Left hindlimb (tissue), 1 donor: ENCODE results near the gene C11orf52.
"Not testable (repeated sequence)": the region's sequence is repeated elsewhere in the genome, so short reads cannot be mapped to it uniquely, and the experiment has no call there.

Source experiments
- DNase-seq: peaks from one replicate; pipeline ENCODE4 v3.0.0-alpha.2; 2018

Gene C11orf52

GRCh38 chr11:111913031-111913861, 5.5 kb upstream of the C11orf52 start:
- peak; percentile 55 for DNase-seq

DNA sequence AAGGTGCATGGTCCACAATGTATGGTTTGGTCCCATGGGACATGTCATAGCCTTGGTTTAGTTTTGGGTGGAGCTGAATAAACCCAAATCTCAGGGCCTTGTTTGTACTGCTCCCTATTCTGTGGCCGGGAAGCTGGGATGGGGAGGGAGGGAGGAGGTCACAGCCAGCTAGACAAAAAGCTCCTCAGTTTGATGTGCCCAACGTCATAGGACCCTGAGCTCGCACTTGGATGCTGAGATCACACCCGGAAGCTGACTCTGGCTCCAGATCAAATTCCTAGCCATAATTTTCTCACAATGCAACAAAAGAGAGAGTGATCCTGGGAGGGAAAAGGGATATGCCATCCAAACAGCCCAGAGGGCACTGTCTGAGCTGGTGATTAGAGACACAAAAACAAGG, 4.7 kb upstream of the C11orf52 start:
- DNase-seq, result peak; percentile 54

GRCh38 chr11:111916768-111917167, 1.9 kb upstream of the C11orf52 start:
- no peak for DNase-seq

DNA sequence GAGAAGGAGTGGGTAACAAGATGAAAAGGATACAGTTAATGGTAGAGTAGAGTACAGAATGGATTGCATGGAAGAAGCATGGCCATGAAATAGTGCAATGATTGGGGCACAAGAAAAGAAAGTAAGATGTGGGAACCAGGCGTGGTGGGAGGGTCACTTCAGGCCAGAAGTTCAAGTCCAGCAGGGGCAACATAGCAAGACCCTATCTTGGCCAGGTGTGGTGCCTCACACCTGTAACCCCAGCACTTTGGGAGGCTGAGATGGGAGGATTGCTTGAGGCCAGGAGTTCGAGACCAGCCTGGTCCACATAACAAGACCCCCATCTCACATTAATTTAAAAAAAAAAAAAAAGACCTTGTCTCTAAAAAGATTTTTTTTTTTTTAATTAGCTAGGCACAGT, 1.4 kb upstream of the C11orf52 start:
- no peak for DNase-seq

- DNase-seq, result no peak
Measured at GRCh38 chr11:111917788-111918187, 925 bp upstream of the C11orf52 start.

GRCh38 chr11:111920908-111921307, 2.2 kb downstream of the C11orf52 start:
- no peak for DNase-seq

- DNase-seq, result no peak
Measured at GRCh38 chr11:111921541-111922230, 3.0 kb downstream of the C11orf52 start.

- DNase-seq, result no peak
Measured at GRCh38 chr11:111922803-111923202, 4.1 kb downstream of the C11orf52 start.

DNA sequence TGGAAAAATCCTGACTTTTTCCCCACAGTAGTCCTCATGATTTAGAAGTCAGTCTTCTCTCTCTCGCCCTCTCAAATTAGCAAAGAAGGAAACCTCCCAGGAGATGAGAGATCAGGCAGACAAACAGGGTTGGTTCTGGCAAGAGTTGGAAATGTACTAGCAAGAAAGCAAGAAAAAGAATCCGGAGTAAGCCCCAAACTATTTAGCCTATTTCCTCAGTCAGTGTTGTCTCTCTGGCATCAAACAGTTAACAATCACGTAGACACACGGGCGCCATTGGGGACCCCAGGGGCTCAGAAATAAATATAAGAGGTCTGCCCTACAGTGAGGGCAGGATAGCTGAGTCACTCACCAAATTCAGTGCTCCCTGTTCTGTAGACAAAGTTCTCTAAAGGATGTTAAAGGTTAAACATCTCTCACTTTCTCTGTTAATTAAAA, 4.7 kb downstream of the C11orf52 start:
- DNase-seq, result no peak

DNA sequence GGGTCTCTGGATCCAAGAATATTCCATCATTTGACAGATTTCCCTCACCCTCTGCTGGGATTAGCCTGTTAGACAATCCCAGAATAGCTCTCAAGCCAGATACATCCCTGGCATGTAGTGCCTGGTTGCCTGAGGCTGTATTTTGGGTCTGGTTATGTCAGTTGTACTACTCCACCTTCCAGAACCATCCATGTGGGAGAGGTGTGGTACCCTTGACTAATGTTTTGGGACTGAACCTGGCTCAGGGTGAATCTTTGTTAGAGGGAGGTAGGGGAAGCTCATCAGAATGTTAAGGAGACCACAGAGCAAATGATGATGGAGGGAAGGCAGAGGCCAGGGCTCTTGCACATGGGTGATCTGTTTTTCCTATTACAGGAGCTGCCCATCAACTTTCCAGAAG, 5.2 kb downstream of the C11orf52 start:
- DNase-seq, result no peak

GRCh38 chr11:111925953-111926352, 7.2 kb downstream of the C11orf52 start:
- DNase-seq, result no peak

DNA sequence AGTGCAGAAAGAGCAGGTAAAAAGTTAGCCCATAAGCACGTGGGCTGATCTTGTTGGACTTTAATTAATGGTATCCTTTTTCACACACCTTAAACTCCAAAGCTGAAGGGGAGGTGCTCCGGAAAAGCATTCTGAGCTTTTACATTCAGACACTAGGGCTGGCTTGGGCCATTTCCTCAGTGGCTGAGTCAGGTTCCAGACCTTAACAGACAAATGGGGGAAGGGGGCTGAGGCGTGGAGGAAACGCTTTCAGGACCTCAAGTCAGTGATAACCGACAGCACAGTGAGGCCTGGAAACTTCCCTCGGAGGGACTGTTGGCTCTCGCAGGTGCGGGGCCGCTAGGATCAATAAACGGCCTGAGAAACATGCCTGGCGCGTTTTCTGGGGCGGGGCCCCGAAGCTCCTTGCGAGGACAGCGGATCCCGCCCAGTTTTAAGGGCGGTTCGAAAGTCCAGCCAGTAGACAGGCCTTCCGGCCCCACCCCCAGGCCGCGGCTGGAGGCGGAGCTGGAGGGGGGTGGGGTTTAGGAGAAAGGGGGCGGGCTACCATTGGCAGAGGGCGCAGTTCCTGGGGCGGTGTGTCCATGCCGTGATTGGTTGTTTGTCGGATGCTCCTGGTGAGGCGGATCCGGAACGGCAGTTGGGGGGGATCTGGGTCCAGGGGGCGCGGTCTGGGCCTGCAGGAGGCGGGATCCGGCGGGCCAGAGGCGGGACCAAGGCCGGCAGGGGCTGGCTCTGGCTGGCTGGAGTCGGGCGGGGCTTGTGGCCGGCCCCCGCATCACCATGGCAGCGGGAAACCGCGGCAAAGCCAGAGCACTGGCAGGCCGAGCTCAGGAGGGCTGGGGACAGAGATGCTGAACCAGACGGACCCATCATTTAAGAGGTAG, 8.0 kb downstream of the C11orf52 start:
- DNase-seq, result peak; percentile 99

DNA sequence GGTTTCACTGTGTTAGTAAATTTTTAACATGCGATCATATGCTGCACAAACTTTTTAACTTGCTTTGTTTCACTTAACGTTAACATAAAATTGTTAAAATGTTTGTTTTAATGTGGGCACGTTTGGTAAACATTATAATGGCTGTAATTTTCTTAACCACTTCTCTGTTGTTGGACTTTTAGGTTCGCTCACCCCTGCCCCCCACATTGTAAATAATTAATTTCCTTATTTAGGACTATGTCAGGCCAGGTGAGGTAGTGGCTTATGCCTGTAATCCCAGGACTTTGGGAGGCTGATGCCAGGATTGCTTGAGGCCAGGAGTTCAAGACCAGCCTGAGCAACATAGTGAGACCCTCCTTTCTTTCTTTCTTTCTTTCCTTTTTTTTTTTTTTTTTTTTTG, 11.8 kb downstream of the C11orf52 start:
- no peak for DNase-seq

GRCh38 chr11:111932611-111932950, 13.9 kb downstream of the C11orf52 start:
- DNase-seq, result no peak

DNA sequence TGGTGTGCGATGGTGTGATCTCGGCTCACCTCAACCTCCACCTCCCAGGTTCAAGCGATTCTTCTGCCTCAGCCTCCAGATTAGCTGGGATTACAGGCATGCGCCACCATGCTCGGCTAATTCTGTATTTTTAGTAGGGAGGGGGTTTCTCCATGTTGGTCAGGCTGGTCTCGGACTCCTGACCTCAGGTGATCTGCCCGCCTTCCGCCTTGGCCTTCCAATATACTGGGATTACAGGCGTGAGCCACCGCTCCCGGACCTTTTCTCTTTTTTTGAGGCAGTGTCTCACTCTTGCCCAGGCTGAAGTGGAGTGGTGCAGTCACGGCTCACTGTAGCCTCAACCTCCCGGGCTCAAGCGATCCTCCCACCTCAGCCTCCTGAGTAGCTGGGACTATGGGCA, 14.5 kb downstream of the C11orf52 start:
- not testable (repeated sequence) for DNase-seq

GRCh38 chr11:111933872-111934271, 15.2 kb downstream of the C11orf52 start:
- DNase-seq, result no peak

DNA sequence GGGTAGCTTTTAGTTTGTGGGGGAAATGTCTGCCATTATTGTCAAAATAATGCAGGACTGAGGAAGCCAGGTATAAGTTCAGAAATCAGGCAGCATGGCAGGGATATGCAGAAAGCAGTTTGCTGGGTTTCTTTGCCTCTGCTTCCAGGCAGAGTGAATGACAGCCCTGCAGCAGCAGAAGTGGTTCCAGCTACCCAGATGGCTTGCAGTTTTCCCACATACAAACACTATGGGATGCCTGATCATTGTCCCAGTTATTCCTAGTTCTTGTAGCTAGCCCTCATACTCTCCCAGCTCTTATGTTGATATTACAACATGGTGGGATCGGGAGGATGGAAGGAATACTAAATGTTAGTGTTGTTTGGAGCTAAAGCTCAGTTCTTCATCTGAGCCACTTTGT, 15.6 kb downstream of the C11orf52 start:
- DNase-seq, result no peak

- no peak for DNase-seq
Measured at GRCh38 chr11:111935317-111936039, 16.8 kb downstream of the C11orf52 start.

DNA sequence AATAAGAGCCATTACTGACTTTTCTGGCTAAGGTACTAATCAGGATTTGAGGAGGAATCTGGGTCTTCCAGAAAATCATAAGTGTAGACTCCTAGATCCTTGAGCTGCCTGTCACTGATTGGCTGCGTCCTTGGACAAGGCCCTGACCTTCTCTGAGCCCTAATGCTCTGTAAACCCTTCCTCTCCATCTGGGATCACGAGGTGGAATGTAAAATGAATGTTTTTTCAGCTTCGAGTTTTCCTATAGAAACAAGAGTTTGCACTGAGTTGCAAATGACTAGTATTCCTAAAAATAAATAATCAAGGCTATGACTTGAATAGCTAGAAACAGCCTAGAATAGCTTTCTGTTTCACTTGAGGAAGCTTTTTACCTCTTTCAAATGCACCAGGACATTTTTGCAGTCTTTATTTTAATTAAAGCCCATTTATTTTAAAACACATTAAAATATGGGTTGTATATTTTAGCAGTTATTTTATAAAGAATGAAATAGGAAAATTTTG, 17.4 kb downstream of the C11orf52 start:
- DNase-seq, result no peak

DNA sequence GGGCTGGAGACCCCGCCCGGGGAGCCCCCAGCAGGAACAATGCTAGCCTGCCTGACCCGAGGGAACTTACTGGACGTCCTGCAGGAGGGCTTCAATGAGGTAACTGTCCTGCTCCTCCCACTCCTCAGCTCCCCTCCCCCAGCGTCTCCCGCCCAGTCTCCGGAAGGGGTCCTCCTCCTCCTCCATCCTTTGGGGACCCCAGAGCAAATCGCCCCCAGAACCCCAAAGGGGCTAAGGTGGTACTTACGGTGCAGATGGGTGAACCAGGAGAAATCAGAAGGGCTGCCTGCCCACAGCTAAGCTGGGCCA, 18.7 kb downstream of the C11orf52 start:
- no peak for DNase-seq

DNA sequence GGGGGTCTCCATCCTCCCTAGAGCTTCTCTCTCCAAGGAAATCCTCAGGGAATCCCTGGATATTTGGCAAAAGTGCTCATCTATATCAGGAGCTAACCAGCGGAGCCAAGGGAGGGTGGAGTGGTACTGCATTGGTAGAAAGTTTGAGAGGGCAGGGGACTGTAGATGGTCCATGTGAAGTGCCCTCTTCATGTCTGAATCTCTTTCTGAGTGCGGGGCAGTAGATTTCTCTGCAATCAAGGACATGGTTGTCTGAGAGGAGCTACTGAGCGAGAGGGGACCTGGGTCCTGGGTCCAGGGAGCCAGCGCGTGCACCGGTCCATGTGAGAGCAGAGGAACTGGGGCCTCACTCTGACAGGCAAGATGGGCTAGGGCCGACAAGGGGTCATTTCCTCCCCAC, 19.1 kb downstream of the C11orf52 start:
- no peak for DNase-seq

- peak; percentile 49 for DNase-seq
Measured at GRCh38 chr11:111938687-111939160, 20.0 kb downstream of the C11orf52 start.
